Measurements from ENCODE around the gene WDR18.

The WDR18 gene

DNA sequence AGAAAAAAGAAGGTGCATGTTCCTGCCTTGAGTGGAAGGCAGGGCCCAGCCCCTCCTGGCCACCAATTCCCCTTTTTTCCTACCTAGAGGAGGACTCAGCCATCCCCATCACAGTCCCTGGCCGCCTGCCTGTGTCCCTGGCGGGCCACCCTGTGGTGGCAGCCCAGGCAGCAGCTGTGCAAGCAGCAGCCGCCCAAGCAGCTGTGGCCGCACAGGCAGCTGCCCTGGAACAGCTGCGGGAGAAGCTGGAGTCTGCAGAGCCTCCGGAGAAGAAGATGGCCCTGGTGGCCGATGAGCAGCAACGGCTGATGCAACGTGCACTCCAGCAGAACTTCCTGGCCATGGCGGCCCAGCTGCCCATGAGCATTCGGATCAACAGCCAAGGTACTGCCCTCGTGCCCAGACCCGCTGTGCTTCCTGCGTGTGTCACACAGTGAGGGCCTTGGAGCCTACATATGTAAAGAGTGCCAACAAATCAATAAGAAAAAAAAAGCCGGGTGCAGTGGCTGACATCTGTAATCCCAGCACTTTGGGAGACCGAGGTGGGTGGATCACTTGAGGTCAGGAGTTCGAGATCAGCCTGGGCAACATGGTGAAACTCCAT, 17.6 kb upstream of the WDR18 start:
- no peak for DNase-seq

- no peak for DNase-seq
These were observed 13.4 kb upstream of the WDR18 start for GRCh38 chr19:970695-971094.

GRCh38 chr19:971795-972194, 12.3 kb upstream of the WDR18 start:
- DNase-seq: no peak

GRCh38 chr19:972281-972680, 11.9 kb upstream of the WDR18 start:
- DNase-seq: no peak

GRCh38 chr19:973726-974563, 10.2 kb upstream of the WDR18 start:
- no peak for DNase-seq

- DNase-seq: no peak
These were observed 9.4 kb upstream of the WDR18 start for GRCh38 chr19:974564-975257.

DNA sequence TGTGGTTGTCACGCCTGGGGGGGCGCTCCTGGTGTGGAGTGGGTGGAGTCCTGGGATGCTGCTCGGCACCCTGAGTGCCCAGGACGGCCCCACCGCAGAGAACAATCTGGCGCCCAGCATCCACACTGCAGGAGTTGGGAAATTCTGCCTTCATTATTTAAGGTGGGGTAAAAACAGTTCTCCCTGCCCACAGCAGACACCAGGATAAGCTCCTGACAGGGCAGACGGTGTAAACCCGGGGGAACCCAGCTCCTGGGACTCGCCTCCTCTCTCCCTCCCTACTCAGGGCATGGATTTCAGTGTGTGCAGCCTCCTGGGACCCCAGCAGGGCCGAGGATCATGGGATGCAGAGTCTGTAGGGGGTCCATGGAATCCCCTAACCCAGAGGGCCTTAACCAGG, 7.7 kb upstream of the WDR18 start:
- no peak for DNase-seq

DNA sequence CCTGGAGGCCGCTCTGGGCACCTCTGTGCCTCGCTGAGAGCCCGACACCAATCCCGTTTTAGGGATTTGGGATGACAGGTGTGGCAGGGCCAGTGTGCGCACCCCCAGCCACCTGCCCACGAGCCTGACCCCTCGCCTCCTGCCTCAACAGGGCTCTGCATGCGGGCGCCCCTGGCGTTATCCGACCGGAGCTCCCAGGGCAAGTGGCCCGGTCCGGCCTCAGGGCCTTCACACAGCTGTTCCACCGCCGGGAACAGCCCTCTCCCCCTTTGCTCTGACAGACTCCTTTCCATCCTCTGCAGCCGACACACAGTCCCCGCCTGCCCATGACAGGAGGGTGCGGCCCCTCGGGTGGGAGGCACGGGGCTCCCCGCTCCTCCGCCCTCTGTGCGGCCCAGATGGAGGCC, 7.1 kb upstream of the WDR18 start:
- DNase-seq: no peak

- DNase-seq: no peak
These were observed 4.8 kb upstream of the WDR18 start for GRCh38 chr19:979318-979741.

DNA sequence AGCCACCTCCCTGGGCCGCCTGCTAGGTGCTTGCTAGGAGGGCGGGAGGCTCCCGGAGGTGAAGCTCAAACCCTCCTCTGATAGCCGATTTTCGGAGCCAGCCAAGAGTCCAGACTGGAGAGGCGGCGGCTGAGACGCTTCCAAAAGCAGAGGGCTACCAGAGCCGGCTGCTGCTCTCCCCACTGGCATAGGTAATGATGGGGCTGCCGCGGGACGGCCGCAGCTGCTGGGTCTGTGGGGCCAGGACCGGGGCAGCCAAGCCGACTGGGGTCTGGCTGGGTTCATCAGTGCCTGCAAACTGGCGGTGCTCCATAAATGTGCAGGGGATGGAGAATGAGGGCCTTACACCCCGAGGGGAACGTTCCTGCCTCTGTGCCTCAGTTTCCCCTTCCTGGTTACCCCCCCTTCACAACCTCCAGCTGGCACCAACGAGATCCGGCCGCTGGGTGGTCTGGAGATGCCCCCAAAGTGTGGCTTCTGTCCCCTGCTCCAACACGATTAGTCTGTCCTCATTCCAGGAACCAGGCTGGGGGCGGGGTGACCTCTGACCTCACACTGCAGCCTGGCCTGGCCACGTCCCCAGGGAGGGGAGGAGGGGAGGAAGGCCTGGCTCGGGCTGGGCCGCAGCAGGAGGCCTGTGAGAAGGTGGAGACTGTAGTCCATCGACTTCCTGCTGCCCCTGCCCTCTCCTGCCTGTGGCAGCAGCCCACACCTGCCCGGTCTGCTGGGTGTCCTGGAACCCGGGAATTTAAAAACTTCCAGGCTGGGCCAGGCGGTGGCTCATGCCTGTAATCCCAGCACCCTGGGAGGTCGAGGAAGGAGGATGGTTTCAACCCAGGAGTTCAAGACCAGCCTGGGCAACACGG, 3.8 kb upstream of the WDR18 start:
- no peak for DNase-seq

DNA sequence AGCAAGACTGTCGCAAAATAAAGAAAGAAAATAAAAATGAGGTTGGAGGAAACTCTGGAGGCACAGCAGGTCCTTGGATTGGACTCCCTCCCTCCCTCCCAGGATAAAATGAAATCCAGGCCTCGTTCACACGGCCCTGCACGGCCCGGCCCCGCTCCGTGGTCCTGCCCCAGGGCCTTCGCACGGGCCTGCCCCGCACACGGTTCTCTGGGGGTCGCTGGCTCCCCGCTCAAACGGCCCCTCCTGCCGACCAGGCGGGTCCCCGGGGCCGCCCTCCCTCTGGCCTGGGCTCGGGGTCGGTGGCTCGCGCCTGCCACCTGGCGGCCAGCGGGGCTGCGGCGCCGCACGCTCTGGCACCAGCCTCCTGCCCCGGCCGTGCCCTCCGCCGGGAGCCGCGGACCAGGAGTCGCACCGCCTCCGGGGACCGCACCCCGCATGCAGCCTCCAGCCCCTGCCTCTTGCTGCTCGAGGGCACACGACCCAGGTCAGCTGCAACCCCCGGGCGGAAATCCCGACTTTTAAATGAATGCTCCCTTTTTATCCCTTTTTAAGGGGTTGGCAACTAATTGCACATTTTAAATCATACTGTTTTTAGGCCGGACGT, 1.5 kb upstream of the WDR18 start:
- DNase-seq: peak; percentile 43

GRCh38 chr19:986083-986482, 1.9 kb downstream of the WDR18 start:
- no peak for DNase-seq

DNA sequence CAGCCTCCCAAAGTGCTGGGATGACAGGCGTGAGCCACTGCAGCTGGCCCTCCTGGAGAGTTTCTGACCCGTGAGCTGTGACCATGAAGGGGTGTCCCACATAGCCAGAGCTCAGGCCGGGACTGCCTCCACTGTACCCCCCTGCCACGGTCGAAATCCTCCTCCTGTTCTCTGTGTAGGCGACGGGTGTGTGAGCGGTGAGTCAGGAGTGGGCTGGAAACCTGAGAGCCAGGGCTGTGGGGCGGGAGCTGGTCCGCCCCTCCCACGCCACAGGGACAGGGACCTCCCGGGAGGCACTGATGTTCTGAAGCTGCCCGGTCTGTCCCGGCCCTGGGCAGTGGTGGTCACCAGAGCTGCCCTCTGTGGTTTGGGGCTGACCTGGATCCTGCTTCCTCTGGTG, 3.9 kb downstream of the WDR18 start:
- DNase-seq: no peak

GRCh38 chr19:988510-988909, 4.4 kb downstream of the WDR18 start:
- DNase-seq: no peak

- no peak for DNase-seq
These were observed 5.4 kb downstream of the WDR18 start for GRCh38 chr19:989381-990081.

DNA sequence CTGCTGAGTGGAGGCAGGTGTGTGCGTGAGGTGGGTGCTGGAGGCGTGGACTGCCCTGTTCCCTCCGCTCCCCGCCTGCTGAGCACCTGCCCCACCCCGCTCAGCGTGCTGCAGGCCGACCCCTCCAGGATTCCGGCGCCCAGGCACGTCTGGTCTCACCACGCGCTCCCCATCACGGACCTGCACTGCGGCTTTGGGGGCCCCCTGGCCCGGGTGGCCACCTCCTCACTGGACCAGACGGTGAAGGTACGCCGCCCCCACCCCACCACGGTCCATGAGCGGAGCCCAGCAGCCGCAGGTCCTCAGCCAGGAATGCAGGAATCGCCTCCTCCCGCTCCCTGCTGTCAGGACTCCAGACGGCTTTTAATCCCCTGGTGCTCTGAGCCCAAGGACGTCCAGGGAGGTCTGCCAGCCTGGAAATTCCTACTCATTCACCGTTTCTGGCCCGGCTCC, 6.0 kb downstream of the WDR18 start:
- DNase-seq: no peak

GRCh38 chr19:990746-991145, 6.6 kb downstream of the WDR18 start:
- no peak for DNase-seq

DNA sequence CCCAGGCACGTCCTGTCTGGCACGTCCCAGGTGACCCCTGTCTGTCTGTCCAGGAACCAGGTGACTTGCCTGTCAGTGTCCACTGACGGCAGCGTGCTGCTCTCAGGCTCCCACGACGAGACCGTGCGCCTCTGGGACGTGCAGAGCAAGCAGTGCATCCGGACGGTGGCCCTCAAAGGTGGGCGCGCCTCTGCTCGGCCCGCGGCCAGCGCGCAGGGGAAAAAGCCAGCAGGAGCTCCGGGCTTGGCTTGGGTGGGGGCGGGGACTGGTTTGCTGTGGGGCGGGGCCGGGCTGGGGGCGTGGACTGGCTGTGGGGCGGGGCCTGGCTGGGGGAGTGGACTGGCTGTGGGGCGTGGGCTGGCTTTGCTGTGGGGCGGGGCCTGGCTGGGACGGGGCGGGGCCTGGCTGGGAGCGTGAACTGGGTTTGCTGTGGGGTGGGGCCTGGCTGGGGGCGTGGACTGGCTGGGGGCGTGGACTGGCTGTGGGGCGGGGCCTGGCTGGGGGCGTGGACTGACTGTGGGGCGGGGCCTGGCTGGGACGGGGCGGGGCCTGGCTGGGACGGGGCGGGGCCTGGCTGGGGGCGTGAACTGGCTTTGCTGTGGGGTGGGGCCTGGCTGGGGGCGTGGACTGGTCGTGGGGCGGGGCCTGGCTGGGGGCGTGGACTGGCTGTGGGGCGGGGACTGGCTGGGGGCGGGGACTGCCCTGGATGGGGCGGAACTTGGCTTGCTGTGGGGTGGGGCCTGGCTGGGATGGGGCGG, 7.2 kb downstream of the WDR18 start:
- DNase-seq: no peak

GRCh38 chr19:991932-992669, 8.0 kb downstream of the WDR18 start:
- DNase-seq: no peak

DNA sequence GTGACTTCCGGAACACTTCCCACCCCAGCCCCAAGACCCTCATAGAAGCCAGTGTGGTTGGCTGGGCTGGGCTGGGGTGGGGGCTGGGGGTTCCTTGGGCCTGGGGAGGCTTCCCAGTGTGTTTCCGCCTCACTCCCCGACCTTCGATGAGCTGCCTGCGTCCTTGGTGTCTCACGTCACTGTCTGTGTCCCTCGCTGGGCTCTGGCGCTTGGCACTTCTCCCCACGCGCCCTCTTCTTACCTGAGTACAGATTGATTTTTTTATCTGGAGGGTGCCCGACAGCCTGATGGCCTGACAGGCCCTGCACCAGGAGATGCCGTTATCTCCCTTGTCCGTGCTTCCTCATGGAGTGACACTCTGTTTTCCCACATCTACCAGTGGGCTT, 8.5 kb downstream of the WDR18 start:
- DNase-seq: no peak

Measured in NCI-H2029 (cell line).